T-cell (primary cell): ENCODE results near the gene DYNC1LI2. TPM values are rescaled to one million over a fixed set of nuclear protein-coding genes. Genes with fewer than 3 reads are reported as not detected.
"Not testable (repeated sequence)": the region's sequence is repeated elsewhere in the genome, so short reads cannot be mapped to it uniquely, and the experiment has no call there.

ENCODE experiments used
- ATAC-seq, 4 experiments: fragments of 200-7000 bp in 3 of 4; fragments of 150-1000 bp in 1 of 4; cut with Tn5 transposase; replicated peaks in 1 of 4; 1 replicate in 3 of 4; 2 replicates in 1 of 4; pipeline ENCODE4 v1.10.0; 2021; ENCODE audit warnings: moderate library complexity in 3 of 4, mild to moderate bottlenecking in 2 of 4, moderate number of reproducible peaks in 1 of 4
- CTCF ChIA-PET, 2 donors: fragments of 300-600 bp; sonication (Branson Sonifier 250); formaldehyde crosslinking; loops; one replicate each; lab custom pipeline; 2022; ENCODE audit warnings: antibody characterized with exemption in 2 of 2; lab: Charles Lee
- POLR2A ChIA-PET, 2 donors: fragments of 300-600 bp; sonication (Branson Sonifier 250); formaldehyde crosslinking; loops; one replicate each; lab custom pipeline; 2022; ENCODE audit warnings: antibody characterized with exemption in 2 of 2; lab: Charles Lee
- DNase-seq, 35 experiments: peaks; one replicate each; pipeline versions ENCODE4 v3.0.0 to v3.0.0-alpha.2; 2013 to 2023
- H3K27ac ChIP-seq: one replicate; pipeline ENCODE4 v1.5.1; 2013; ENCODE audit warnings: low read length
- H3K27me3 ChIP-seq, 2 experiments: replicated peaks in 1 of 2; 1 replicate in 1 of 2; 2 replicates in 1 of 2; pipeline versions ENCODE4 v1.6.1 to v1.7.0; 2013; ENCODE audit warnings: low read length in 1 of 2, mixed read lengths in 1 of 2; ENCODE audit not compliant: control insufficient read depth in 2 of 2, insufficient read depth in 2 of 2; ENCODE audit errors: extremely low read depth in 1 of 2
- H3K36me3 ChIP-seq, 2 donors: 1 replicate in 1 of 2; 2 replicates in 1 of 2; pipeline versions ENCODE4 v1.6.1 to v1.7.0; 2013; ENCODE audit warnings: low read length in 1 of 2; ENCODE audit not compliant: control insufficient read depth in 2 of 2, insufficient read depth in 1 of 2; ENCODE audit errors: extremely low read depth in 1 of 2
- H3K4me1 ChIP-seq, 2 experiments: 1 replicate in 1 of 2; 2 replicates in 1 of 2; pipeline versions ENCODE4 v1.6.1 to v1.7.0; 2013; ENCODE audit warnings: low read length in 2 of 2, mixed read lengths in 1 of 2; ENCODE audit not compliant: insufficient read depth in 2 of 2, control insufficient read depth in 1 of 2; ENCODE audit errors: extremely low read depth in 1 of 2
- H3K4me3 ChIP-seq, 2 donors: 1 replicate in 1 of 2; 2 replicates in 1 of 2; pipeline versions ENCODE4 v1.5.1 to v1.7.0; 2013; ENCODE audit warnings: mild to moderate bottlenecking in 2 of 2, low read length in 1 of 2, moderate library complexity in 1 of 2; ENCODE audit not compliant: control insufficient read depth in 1 of 2; ENCODE audit errors: extremely low read depth in 1 of 2
- H3K9me3 ChIP-seq: 2 replicates; pipeline ENCODE4 v1.7.0; 2013
- H3K27ac Mint-ChIP-seq, 2 donors: one replicate each; pipeline ENCODE4 v1.8.0; 2020 to 2021; ENCODE audit warnings: mild to moderate bottlenecking in 2 of 2, mixed read lengths in 2 of 2
- H3K27me3 Mint-ChIP-seq, 2 donors: one replicate each; pipeline ENCODE4 v1.8.0; 2021 to 2022; ENCODE audit warnings: mixed read lengths in 2 of 2
- H3K36me3 Mint-ChIP-seq: one replicate; pipeline ENCODE4 v1.8.0; 2021; ENCODE audit warnings: mixed read lengths
- H3K4me1 Mint-ChIP-seq, 3 donors: one replicate each; pipeline ENCODE4 v1.8.0; 2020 to 2022; ENCODE audit warnings: mixed read lengths in 3 of 3, mild to moderate bottlenecking in 1 of 3
- H3K4me3 Mint-ChIP-seq, 3 donors: one replicate each; pipeline ENCODE4 v1.8.0; 2020 to 2022; ENCODE audit warnings: mild to moderate bottlenecking in 3 of 3, mixed read lengths in 3 of 3, moderate library complexity in 3 of 3
- H3K9me3 Mint-ChIP-seq, 3 donors: one replicate each; pipeline ENCODE4 v1.8.0; 2020 to 2022; ENCODE audit warnings: mixed read lengths in 3 of 3
- WGBS: methylation state at CpG from one replicate; pipeline ENCODE4 v1.1.5; 2013; ENCODE audit warnings: missing lambda C conversion rate; ENCODE audit not compliant: insufficient coverage; 5-methylcytosine and 5-hydroxymethylcytosine counted together
- total RNA-seq, 35 experiments: library from RNA in 6 of 35; stranded (reverse) in 6 of 35; fragments of 120-200 nt in 1 of 35; gene quantifications; one replicate each; pipeline versions ENCODE4 v1.2.1 to v1.2.4 and lab custom pipeline; 2013 to 2026

DYNC1LI2 gene
- total RNA-seq, 5 donors from 2014 or later (not counting 1 experiment from before 2014, with no cell fraction given) = 69.9 to 92.1 (median 81.3) TPM

GRCh38 chr16:66692341-66692740, 59.1 kb downstream of the DYNC1LI2 start:
- Histone ChIP-seq H3K4me3 (no peak overlapping the region), H3K4me1 (peaks cover 11 to 17% of the 10 kb centered on the region in 2 experiments), H3K27me3 (peaks cover 0 to 21% of the 10 kb centered on the region in 2 experiments), H3K27ac (no peak overlapping the region), H3K36me3 (no peaks in the 10 kb centered on the region), H3K9me3 (no peaks in the 10 kb centered on the region)
- ChIA-PET CTCF (interaction anchor here in 1 of 2 donors (0.7 kb wide), 1 partner anchor 25 kb away, joined by 4 read pairs; no protein-coding TSS in a partner anchor), POLR2A (no interaction called here)
- Mint-ChIP-seq H3K4me3 (no peak overlapping the region), H3K27ac (no peak overlapping the region), H3K4me1 (peaks cover 11% of the 10 kb centered on the region in 3 donors), H3K27me3 (peaks cover 4 to 10% of the 10 kb centered on the region in 2 donors), H3K36me3 (no peaks in the 10 kb centered on the region), H3K9me3 (no peaks in the 10 kb centered on the region)
- DNase-seq (no peak), ATAC-seq (no peak)
- 92% methylated on average over 3 of the region's 6 CpGs for WGBS

GRCh38 chr16:66691234-66691633, 60.2 kb downstream of the DYNC1LI2 start:
- H3K27ac Mint-ChIP-seq = no peak overlapping the region
- H3K4me3 Mint-ChIP-seq = no peak overlapping the region
- CTCF ChIA-PET = no interaction called here
- no peaks in the 10 kb centered on the region for H3K9me3 ChIP-seq
- H3K4me1 Mint-ChIP-seq = peaks cover 9 to 11% (median 10%) of the 10 kb centered on the region in 3 donors
- peaks cover 4 to 10% of the 10 kb centered on the region in 2 donors for H3K27me3 Mint-ChIP-seq
- WGBS = no CpG with 5 or more reads among the region's 6 CpGs
- no peak for DNase-seq
- no peak overlapping the region for H3K4me3 ChIP-seq
- ATAC-seq = no peak
- no peak overlapping the region for H3K27ac ChIP-seq
- POLR2A ChIA-PET = interaction anchor here in 1 of 2 donors (0.6 kb wide), 1 partner anchor 152 kb away, joined by 5 read pairs; no protein-coding TSS in a partner anchor
- H3K9me3 Mint-ChIP-seq = no peaks in the 10 kb centered on the region
- H3K36me3 ChIP-seq = no peaks in the 10 kb centered on the region
- peaks cover 8 to 12% of the 10 kb centered on the region in 2 experiments for H3K4me1 ChIP-seq
- no peaks in the 10 kb centered on the region for H3K36me3 Mint-ChIP-seq
- peaks cover 0 to 19% of the 10 kb centered on the region in 2 experiments for H3K27me3 ChIP-seq

GRCh38 chr16:66690106-66690847, 61.1 kb downstream of the DYNC1LI2 start:
- Histone ChIP-seq H3K4me3 (no peak overlapping the region), H3K9me3 (no peaks in the 10 kb centered on the region), H3K4me1 (peaks cover 2 to 4% of the 10 kb centered on the region in 2 experiments), H3K36me3 (no peaks in the 10 kb centered on the region), H3K27me3 (peaks cover 0 to 12% of the 10 kb centered on the region in 2 experiments), H3K27ac (no peak overlapping the region)
- no peak for ATAC-seq
- Mint-ChIP-seq H3K4me3 (no peak overlapping the region), H3K27ac (no peak overlapping the region), H3K9me3 (no peaks in the 10 kb centered on the region), H3K27me3 (peaks cover 4 to 10% of the 10 kb centered on the region in 2 donors), H3K36me3 (no peaks in the 10 kb centered on the region), H3K4me1 (peaks cover 3 to 7% (median 4%) of the 10 kb centered on the region in 3 donors)
- ChIA-PET CTCF (interaction anchor here in 1 of 2 donors (0.8 kb wide), 1 partner anchor 82 kb away, joined by 3 read pairs; no protein-coding TSS in a partner anchor), POLR2A (no interaction called here)
- 93% methylated on average over 4 of the region's 7 CpGs for WGBS
- no peak for DNase-seq

GRCh38 chr16:66689282-66689681, 62.1 kb downstream of the DYNC1LI2 start:
- ChIA-PET CTCF (no interaction called here), POLR2A (no interaction called here)
- ATAC-seq = no peak
- no peaks in the 10 kb centered on the region for H3K36me3 ChIP-seq
- DNase-seq = no peak
- Mint-ChIP-seq H3K4me3 (no peak overlapping the region), H3K27ac (no peak overlapping the region), H3K36me3 (no peaks in the 10 kb centered on the region), H3K27me3 (peaks cover 0 to 4% of the 10 kb centered on the region in 2 donors), H3K4me1 (no peaks in the 10 kb centered on the region), H3K9me3 (no peaks in the 10 kb centered on the region)
- WGBS = no CpG with 5 or more reads among the region's 6 CpGs
- no peak overlapping the region for H3K27ac ChIP-seq
- no peaks in the 10 kb centered on the region for H3K4me1 ChIP-seq
- no peak overlapping the region for H3K4me3 ChIP-seq
- H3K9me3 ChIP-seq = no peaks in the 10 kb centered on the region
- H3K27me3 ChIP-seq = peaks cover 0 to 6% of the 10 kb centered on the region in 2 experiments

GRCh38 chr16:66687906-66688625, 63.3 kb downstream of the DYNC1LI2 start:
- no peak overlapping the region for H3K4me3 ChIP-seq
- H3K27me3 ChIP-seq = peaks cover 0 to 6% of the 10 kb centered on the region in 2 experiments
- Mint-ChIP-seq H3K36me3 (no peaks in the 10 kb centered on the region), H3K27ac (no peak overlapping the region), H3K27me3 (peaks cover 0 to under 1% of the 10 kb centered on the region in 2 donors), H3K9me3 (no peaks in the 10 kb centered on the region), H3K4me3 (no peak overlapping the region), H3K4me1 (no peaks in the 10 kb centered on the region)
- ATAC-seq = no peak
- ChIA-PET CTCF (interaction anchor here in 1 of 2 donors (0.9 kb wide), 1 partner anchor 50 kb away, joined by 4 read pairs; no protein-coding TSS in a partner anchor), POLR2A (no interaction called here)
- H3K4me1 ChIP-seq = no peaks in the 10 kb centered on the region
- H3K27ac ChIP-seq = no peak overlapping the region
- 95% methylated on average over 3 of the region's 9 CpGs for WGBS
- H3K36me3 ChIP-seq = no peaks in the 10 kb centered on the region
- no peak for DNase-seq
- H3K9me3 ChIP-seq = no peaks in the 10 kb centered on the region

- H3K4me1 ChIP-seq, H3K4me3 ChIP-seq, H3K4me1 Mint-ChIP-seq, H3K27ac Mint-ChIP-seq, H3K27me3 ChIP-seq, H3K4me3 Mint-ChIP-seq, ATAC-seq, POLR2A ChIA-PET, DNase-seq, H3K9me3 Mint-ChIP-seq, H3K27me3 Mint-ChIP-seq, H3K9me3 ChIP-seq, H3K36me3 ChIP-seq, H3K36me3 Mint-ChIP-seq, H3K27ac ChIP-seq: not testable (repeated sequence)
- CTCF ChIA-PET = interaction anchor here in 1 of 2 donors (0.7 kb wide), 1 partner anchor 66 kb away, joined by 3 read pairs; no protein-coding TSS in a partner anchor
- WGBS = 81% methylated on average over 10 of the region's 14 CpGs
Measured at GRCh38 chr16:66685501-66686115, 65.8 kb downstream of the DYNC1LI2 start.
